HAP-1 (cell line): Measurements from ENCODE around the gene THEM5.
"Not testable (repeated sequence)": the region's sequence is repeated elsewhere in the genome, so short reads cannot be mapped to it uniquely, and the experiment has no call there.

ENCODE experiments used
- DNase-seq, 2 experiments: peaks; one replicate each; pipeline ENCODE4 v3.0.0-alpha.2; 2016 to 2020; ENCODE audit warnings: low spot score in 2 of 2
- H3K27me3 ChIP-seq: fragments of 250-450 bp; sonication (Bioruptor Pico); 2 replicates; pipeline ENCODE4 v1.5.1; 2020; ENCODE audit warnings: low read depth, mild to moderate bottlenecking, moderate library complexity
- H3K36me3 ChIP-seq: fragments of 250-450 bp; sonication (Bioruptor Pico); replicated peaks from 2 replicates; pipeline ENCODE4 v1.5.1; 2020; ENCODE audit warnings: mild to moderate bottlenecking
- H3K4me1 ChIP-seq: fragments of 250-450 bp; sonication (Bioruptor Pico); 2 replicates; pipeline ENCODE4 v1.5.1; 2020; ENCODE audit warnings: mild to moderate bottlenecking
- H3K4me3 ChIP-seq: fragments of 250-450 bp; sonication (Bioruptor Pico); 2 replicates; pipeline ENCODE4 v1.5.1; 2020; ENCODE audit warnings: mild to moderate bottlenecking, moderate library complexity
- H3K9me3 ChIP-seq: fragments of 250-450 bp; sonication (Bioruptor Pico); 2 replicates; pipeline ENCODE4 v1.5.1; 2020; ENCODE audit warnings: mild to moderate bottlenecking, moderate library complexity
- in situ Hi-C: fragments of 300-500 bp; cut with MboI; formaldehyde crosslinking; loops from 3 replicates; pipeline ENCODE4 v1.14.3; 2020; ENCODE audit warnings: low sequenced_read_pairs, inconsistent platforms, mixed read lengths

THEM5 gene

GRCh38 chr1:151882918-151883317 is 29.4 kb upstream of the THEM5 start:
- in situ Hi-C loops, H3K27me3 ChIP-seq, DNase-seq, H3K4me1 ChIP-seq, H3K36me3 ChIP-seq, H3K4me3 ChIP-seq, H3K9me3 ChIP-seq: not testable (repeated sequence)

GRCh38 chr1:151882466-151882865 is 29.0 kb upstream of the THEM5 start:
- in situ Hi-C loops: no loop called here
- no peak for DNase-seq

DNA sequence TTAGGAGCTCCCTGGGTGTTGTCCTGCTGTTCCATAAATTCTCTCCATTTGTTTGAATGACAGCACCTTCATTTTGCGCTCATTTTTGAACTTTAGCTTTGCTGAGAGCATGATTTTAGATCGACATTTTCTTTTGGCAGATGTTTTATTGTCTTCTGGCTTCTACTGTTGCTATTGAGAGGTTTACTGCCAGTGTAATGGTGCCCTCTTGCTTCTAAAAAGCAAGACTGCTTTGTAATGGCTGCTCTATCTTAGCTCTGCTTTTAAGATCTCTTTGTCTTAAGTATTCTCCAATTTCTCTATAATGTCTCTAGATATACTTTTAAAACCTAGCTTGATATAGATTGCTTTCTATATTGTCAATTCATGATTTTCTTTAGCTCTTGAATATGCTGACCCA is 28.0 kb upstream of the THEM5 start:
- Histone ChIP-seq H3K9me3 (peaks cover under 1% of the 10 kb centered on the region; the same call in 1 of the 2 replicates), H3K4me3 (no peak overlapping the region), H3K27me3 (no peaks in the 10 kb centered on the region), H3K36me3 (peaks cover 1% of the 10 kb centered on the region), H3K4me1 (no peaks in the 10 kb centered on the region)
- DNase-seq: no peak
- in situ Hi-C loops: no loop called here

More at GRCh38 chr1:151882466-151882865, 29.0 kb upstream of the THEM5 start:
- H3K9me3 ChIP-seq: peaks cover 3% of the 10 kb centered on the region; the same call in 1 of the 2 replicates
- no peak overlapping the region for H3K4me3 ChIP-seq
- H3K27me3 ChIP-seq: no peaks in the 10 kb centered on the region
- H3K36me3 ChIP-seq: peaks cover 5% of the 10 kb centered on the region
- H3K4me1 ChIP-seq: no peaks in the 10 kb centered on the region

DNA sequence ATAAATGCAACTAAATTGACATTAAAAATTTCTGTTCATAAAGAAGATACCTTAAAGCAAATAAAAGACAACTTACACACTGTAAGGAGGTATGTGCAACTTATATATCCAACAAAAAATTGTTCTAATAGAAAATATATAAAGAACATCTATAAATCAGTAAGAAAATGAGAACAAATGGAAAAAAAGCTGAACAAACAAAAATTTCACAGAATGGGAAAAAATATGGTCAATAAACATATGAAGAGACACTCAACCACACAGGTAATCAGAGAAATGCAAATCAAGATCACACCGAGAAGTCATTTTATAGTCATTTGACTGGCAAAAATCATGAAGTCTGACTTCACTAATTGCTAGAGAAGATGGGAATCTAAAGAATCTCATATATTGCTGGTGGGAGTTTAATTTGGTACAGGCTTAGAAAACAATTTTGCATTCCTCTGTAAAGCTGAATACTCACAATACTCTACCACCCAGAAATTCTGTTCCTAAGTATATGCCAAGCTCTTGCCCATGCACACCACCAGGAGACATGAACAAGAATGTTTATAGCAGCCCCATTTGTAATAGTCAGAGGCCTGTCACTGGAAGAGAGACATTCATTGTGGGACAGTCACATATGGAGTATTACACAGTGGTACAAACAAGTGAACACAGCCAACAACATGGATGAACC is 22.0 kb upstream of the THEM5 start:
- no peaks in the 10 kb centered on the region for H3K27me3 ChIP-seq

GRCh38 chr1:151872776-151873175 is 19.3 kb upstream of the THEM5 start:
- H3K4me3 ChIP-seq, H3K9me3 ChIP-seq, H3K36me3 ChIP-seq, in situ Hi-C loops, H3K4me1 ChIP-seq, H3K27me3 ChIP-seq, DNase-seq: not testable (repeated sequence)

More for the DNA sequence above, 22.0 kb upstream of the THEM5 start:
- Histone ChIP-seq H3K36me3 (no peaks in the 10 kb centered on the region), H3K4me3 (no peak overlapping the region), H3K9me3 (no peaks in the 10 kb centered on the region), H3K4me1 (no peaks in the 10 kb centered on the region)
- DNase-seq: no peak
- in situ Hi-C loops: no loop called here

- Histone ChIP-seq H3K36me3 (no peaks in the 10 kb centered on the region), H3K9me3 (no peaks in the 10 kb centered on the region), H3K27me3 (no peaks in the 10 kb centered on the region), H3K4me3 (no peak overlapping the region), H3K4me1 (peaks cover 4% of the 10 kb centered on the region)
- DNase-seq: no peak
- in situ Hi-C loops: no loop called here
Observed at GRCh38 chr1:151871284-151872030, 17.9 kb upstream of the THEM5 start.

DNA sequence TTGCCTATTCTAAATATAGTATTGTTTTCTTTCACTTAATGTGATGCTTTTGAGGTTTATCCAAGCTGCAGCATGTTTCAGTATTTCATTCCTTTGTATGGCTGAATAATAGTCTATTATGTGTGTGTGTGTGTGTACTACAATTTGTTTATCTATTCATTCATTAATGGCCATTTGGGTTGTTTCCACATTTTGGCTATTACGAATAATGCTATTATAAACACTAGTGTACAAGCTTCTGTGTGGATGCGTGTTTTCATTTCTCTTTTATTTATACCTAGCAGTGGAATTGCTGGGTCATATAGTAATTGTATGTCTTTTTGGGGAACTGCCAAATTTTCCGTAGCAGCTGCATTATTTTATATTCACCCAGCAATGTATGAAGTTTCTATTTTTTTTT is 15.0 kb upstream of the THEM5 start:
- no peaks in the 10 kb centered on the region for H3K27me3 ChIP-seq
- H3K9me3 ChIP-seq: no peaks in the 10 kb centered on the region
- in situ Hi-C loops: loop anchor here (10.0 kb wide), 1 partner anchor 64 kb away; the partner anchor contains the start of gene LINGO4
- no peak for DNase-seq
- no peak overlapping the region for H3K4me3 ChIP-seq
- H3K36me3 ChIP-seq: no peaks in the 10 kb centered on the region
- H3K4me1 ChIP-seq: peaks cover 4% of the 10 kb centered on the region

DNA sequence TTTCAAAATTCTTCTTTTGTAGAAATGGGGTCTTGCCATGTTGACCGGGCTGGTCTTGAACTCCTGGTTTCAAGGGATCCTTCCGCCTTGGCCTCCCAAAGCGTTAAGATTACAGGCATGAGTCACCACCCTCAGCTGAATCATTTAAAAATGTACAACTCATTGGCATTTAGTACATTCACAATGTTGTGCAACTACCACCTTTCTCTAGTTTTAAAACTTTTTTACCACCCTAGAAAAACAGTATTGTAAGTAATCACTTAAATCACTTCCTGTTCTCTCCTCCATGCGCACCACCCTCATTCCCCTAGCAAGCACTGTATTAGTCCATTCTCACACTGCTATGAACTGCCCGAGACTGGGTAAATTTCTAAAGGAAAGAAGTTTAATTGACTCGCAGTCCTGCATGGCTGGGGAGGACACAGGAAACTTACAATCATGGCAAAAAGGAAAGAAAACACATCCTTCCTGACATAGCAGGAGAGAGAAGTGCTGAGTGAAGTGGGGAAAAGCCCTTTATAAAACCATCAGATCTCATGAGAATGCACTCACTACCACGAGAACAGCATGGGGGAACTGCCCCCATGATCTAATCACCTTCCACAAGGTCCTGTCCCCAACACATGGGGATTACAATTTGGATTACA is 14.4 kb upstream of the THEM5 start:
- DNase-seq: no peak
- in situ Hi-C loops: loop anchor here (10.0 kb wide), 1 partner anchor 63 kb away; the partner anchor contains the start of gene LINGO4

DNA sequence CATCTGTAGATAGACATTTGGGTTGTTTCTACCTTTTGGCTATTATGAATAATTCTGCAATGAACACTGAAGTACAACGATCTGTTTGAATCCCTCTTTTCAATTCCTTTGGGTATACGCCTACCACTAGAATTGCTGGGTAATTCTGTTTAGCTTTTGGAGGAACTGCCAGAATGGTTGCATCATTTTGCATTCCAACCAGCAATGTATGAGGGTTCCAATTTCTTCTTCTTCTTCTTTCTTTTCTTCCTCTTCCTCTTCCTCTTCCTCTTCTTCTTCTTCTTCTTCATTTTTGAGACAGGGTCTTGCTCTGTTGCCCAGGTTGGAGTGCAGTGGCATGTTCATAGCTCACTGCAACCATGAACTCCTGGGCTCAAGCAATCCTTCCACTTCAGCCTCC is 13.8 kb upstream of the THEM5 start:
- DNase-seq: no peak
- Histone ChIP-seq H3K36me3 (no peaks in the 10 kb centered on the region), H3K27me3 (no peaks in the 10 kb centered on the region), H3K4me3 (no peak overlapping the region), H3K4me1 (peaks cover 4% of the 10 kb centered on the region), H3K9me3 (no peaks in the 10 kb centered on the region)
- in situ Hi-C loops: loop anchor here (10.0 kb wide), 1 partner anchor 63 kb away; the partner anchor contains the start of gene LINGO4

More for the DNA sequence above, 14.4 kb upstream of the THEM5 start:
- Histone ChIP-seq H3K36me3 (no peaks in the 10 kb centered on the region), H3K27me3 (no peaks in the 10 kb centered on the region), H3K4me3 (no peak overlapping the region), H3K9me3 (no peaks in the 10 kb centered on the region), H3K4me1 (peaks cover 4% of the 10 kb centered on the region)

- Histone ChIP-seq H3K27me3 (no peaks in the 10 kb centered on the region), H3K4me1 (peaks cover 9% of the 10 kb centered on the region)
Observed at GRCh38 chr1:151864411-151864810, 10.9 kb upstream of the THEM5 start.

DNA sequence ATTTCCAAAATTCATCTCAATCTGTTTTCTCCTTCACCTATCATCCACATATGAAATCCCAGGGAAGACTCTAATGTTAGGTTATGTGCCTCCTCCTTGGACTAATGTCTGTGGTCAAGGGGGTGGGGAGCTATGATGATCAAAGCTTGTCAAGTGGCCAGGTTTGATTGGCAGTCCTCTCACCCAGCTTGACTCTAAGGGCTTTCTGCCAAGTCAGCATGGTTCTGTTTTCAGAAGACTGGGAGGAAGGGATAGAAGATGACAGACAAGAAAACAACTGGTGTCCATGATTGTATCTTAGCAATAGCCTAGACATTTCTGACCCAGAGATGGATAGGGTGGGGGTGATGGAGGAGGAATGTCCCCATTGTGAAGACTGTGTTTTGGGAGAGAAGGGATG is 9.1 kb upstream of the THEM5 start:
- peaks cover 4% of the 10 kb centered on the region for H3K4me1 ChIP-seq
- H3K36me3 ChIP-seq: no peaks in the 10 kb centered on the region
- H3K4me3 ChIP-seq: no peak overlapping the region
- no peaks in the 10 kb centered on the region for H3K9me3 ChIP-seq
- no peak for DNase-seq
- in situ Hi-C loops: loop anchor here (10.0 kb wide), 1 partner anchor 58 kb away; the partner anchor contains the start of gene LINGO4
- H3K27me3 ChIP-seq: no peaks in the 10 kb centered on the region

More at GRCh38 chr1:151864411-151864810, 10.9 kb upstream of the THEM5 start:
- in situ Hi-C loops: loop anchor here (10.0 kb wide), 1 partner anchor 60 kb away; the partner anchor contains the start of gene LINGO4
- no peaks in the 10 kb centered on the region for H3K9me3 ChIP-seq
- H3K36me3 ChIP-seq: no peaks in the 10 kb centered on the region
- no peak overlapping the region for H3K4me3 ChIP-seq
- DNase-seq: no peak

GRCh38 chr1:151860504-151861187 is 7.1 kb upstream of the THEM5 start:
- H3K9me3 ChIP-seq: no peaks in the 10 kb centered on the region
- in situ Hi-C loops: loop anchor here (10.0 kb wide), 1 partner anchor 56 kb away; the partner anchor contains the start of gene LINGO4
- H3K4me3 ChIP-seq: no peak overlapping the region
- H3K27me3 ChIP-seq: no peaks in the 10 kb centered on the region
- peaks cover 4% of the 10 kb centered on the region for H3K4me1 ChIP-seq
- peak; percentile 11 to 44 for DNase-seq
- H3K36me3 ChIP-seq: no peaks in the 10 kb centered on the region

GRCh38 chr1:151859891-151860293 is 6.4 kb upstream of the THEM5 start:
- DNase-seq: no peak
- Histone ChIP-seq H3K9me3 (no peaks in the 10 kb centered on the region), H3K4me1 (peaks cover 4% of the 10 kb centered on the region), H3K36me3 (no peaks in the 10 kb centered on the region), H3K27me3 (no peaks in the 10 kb centered on the region), H3K4me3 (no peak overlapping the region)
- in situ Hi-C loops: loop anchor here (10.0 kb wide), 1 partner anchor 55 kb away; the partner anchor contains the start of gene LINGO4
